ENCODE measurements around the gene COQ8B. TPM values are rescaled to one million over a fixed set of nuclear protein-coding genes. Genes with fewer than 3 reads are reported as not detected.

The COQ8B gene
- polyA plus RNA-seq, 3 donors = 30.3 to 32.6 (median 30.9) TPM

DNA sequence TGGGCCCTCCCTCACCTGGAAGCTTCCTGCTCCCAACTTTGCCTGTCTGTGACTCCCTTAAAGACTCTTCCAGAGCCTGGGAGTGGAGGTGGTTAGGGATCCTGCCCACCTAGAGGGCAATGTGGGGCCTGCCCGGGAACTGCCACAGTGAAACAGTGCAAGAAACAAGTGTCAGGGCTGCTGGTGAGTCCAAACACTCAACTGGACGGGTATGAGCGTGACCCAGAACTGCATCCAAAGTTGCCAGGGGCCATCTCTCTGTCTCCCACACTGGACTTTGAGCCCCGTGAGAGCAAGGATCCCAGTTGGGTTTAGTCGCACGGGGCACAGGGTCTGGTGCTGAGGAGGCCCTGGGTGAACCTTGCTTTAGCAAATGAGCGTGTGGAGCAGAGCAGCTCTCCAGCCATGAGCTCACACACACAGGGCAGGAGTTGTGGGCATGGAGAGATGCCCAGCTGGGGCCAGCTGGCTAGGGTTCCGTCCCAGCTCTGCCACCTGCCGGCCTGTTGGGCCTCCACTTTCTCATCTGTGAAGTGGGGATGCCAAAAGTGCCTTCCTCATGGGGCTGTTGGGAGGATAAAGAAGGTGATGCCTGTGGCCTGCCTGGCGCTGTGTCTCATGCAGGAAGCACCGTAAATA lies 23.4 kb downstream of the COQ8B start:
- DNase-seq (ENCODE audit: low read depth in 3 of 3, low spot score in 2 of 3) = no peak

DNA sequence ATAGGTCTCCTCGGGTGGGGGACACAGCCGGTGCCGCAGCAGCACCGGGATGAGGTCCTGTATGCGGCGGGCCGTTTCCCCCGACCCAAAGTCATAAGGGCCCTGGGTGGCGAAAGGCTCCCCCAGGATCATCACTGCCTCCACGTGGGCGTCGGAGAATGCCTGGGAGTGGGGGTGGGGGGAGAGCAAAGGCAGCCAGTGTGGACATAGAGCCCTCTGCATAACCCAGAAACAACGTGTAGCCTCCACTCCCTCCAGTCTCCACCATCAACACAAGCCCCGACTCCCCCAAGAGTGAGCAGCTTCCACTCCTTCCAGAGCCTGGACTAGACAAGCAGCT lies 24.5 kb downstream of the COQ8B start:
- no peak for DNase-seq (ENCODE audit: low read depth in 3 of 3, low spot score in 2 of 3)

DNA sequence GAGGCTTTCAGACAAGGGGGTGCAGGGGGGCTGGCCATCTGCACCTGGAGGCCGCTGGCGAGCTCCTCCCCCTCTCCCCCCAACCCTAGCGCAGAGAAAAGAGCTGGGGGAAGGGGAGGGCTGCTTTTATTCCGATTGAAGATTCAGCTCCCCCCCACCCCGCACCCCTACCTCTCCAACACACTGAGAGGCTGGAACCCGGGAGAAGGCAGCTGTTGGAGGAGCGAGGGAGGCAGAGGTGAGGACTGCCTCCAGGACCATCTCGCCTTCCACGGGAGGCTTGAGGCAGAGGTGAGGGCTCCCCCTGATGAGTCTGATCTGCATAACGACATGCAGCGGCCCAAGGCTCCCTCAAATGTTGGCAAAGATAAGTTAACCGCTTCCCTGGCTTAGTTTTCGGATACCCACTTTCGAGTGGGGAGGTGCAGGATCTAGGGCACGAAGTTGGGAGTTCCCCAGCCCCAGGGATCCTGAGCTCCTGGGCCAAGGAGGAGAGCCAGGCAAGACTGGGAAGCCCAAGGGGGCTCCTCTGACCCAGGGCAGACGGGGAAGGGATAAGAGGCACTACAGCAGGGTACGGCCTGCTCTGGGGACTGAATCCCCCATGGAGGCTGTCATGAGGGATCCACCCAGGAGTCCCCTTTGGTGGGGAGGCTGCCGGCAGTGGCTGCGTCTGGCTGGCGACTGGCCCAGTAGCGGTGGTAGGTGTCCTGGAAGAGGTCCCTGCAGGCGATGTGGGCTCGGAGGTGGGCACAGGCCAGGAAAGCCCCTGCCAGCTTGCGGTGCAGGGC lies 25.1 kb downstream of the COQ8B start:
- no peak for DNase-seq (ENCODE audit: low read depth in 3 of 3, low spot score in 2 of 3)

DNA sequence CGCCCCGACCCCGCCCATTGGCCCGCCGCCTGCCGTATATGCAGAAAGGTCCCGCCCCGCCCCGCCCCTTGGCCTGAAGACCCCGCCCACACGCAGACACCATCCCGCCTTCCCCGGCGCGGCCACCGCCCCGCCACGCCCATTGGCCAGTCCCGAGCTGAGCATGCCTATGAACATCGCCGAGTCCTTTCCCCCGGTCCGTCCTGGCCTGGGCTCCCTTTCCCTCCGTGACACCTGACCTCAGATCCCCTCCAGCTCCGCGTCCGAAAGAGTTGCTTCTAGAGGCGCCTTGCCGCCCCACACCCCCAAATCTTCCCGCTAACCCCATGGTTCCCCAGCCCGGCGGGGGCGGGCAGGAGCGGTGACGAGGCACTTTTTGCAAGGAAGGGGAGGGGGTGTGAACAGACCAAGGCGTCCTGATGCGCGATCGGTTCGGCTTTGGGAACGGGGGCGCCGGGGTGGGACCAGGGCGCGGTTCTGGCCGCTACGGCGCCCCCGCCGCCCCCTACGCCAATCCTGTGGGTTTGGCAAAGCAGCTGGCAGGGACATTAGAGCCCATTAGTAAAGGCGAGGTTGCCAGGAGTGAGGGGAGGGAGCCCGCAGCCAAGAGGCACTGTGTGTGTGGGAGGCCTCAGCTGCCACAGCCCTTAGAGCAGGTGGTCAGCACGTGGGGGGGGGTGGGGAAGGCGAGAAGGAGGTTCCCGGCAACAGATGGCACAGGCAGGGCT lies 25.8 kb downstream of the COQ8B start:
- DNase-seq (ENCODE audit: low read depth in 3 of 3, low spot score in 2 of 3) = peak; percentile 43 to 73 (median 73)

DNA sequence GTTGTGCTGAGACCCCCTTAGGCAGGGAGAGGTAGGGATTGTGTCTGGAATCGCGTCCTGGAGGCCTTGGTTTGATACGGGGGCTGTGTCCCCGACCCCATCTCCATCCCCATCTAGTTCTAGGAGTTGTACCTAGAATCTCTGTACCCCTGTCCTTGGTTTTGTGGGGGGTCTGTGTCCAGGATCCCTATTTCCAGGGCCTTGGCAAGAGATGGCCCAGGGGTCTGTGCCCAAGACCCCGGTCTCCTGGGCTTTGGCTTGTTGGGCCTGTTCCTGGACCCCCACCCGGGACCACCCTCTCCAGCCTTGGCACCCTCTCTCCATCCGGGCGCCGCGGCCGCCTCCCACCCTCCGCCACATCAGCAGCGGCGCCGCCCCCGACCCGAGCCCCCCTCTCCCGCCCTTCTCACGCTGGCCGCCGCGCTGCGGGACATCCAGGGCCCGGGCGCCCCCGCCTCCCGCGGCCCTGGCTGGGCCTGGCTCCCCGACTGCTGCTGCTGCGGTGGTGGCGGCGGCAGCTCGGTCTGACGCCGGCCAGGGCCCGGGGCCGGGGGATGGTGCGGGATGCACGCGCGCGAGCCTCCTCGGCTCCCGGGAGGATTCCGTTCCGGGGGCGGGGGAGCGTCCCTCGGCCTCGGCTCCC lies 26.5 kb downstream of the COQ8B start, which contains the start of gene NUMBL:
Gene NUMBL (minus strand): TSS at position 602 of the 643 bp plus-strand sequence. CDS start 168 bp downstream, at position 434.
- no peak for DNase-seq (ENCODE audit: low read depth in 3 of 3, low spot score in 2 of 3)

DNA sequence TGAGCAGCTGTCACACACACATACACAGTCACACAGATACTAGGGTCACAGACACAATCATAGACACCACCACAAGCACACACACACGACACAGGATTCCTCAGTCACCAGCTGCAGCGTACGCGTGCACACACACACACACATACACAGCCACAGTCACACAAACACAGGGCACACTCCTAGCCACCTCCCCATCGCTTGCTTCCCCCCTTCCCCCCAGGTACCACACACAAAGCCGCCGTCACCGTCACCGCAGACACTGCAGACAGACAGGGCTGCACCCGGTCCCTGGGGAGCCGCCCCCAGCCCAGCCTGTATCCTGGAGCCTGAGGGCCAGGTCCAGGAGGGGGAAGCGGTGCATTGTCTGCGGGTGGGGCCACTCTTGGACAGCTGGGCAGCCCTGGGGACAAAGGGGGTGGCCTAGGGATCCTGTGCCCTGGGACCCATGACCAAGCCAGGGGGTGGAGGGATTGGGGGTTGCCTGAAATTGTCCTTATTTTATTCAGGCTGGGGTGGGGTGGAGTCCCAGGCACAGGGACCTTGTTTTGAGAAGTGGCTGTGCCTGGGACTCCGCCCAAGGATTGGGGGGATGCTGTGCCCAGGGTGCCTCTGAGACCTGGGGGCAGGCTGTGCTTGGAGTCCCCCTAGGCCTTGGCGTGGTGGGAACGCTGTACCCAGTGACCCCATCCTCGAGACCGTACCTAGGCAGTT lies 27.2 kb downstream of the COQ8B start:
- no peak for DNase-seq (ENCODE audit: low read depth in 3 of 3, low spot score in 2 of 3)

DNA sequence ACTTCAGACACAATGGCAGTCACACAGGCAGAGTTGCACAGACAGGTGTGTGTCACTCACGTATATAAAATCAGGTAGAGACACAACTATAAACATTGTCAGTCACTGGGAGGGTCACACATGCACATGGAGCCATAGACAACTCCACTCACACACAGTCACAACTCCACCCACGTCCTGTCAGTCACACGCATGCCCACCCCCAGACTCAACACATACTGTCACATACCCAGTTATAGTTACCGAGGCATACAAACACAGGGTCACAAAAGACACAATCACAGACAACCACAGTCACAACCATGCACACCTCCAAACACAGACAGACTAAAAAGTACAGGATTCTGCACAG lies 27.7 kb downstream of the COQ8B start:
- DNase-seq (ENCODE audit: low read depth in 3 of 3, low spot score in 2 of 3) = no peak

DNA sequence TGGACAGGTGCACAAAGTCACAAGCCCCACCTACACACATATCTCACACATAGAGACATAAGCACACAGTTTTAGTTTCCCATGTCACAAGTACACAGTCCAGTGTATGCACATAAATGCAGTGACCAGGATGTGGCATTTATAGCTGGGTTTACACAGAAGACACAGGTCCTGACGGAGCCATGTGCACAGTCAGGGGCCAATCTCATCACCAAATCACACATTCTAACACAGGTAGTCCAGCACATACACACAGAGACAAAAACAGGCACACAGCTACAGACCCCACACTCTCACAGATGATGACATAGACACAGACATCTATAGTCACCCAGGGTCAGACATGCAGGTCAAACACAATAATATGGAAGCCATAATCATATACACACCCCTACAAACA lies 28.4 kb downstream of the COQ8B start:
- no peak for DNase-seq (ENCODE audit: low read depth in 3 of 3, low spot score in 2 of 3)

DNA sequence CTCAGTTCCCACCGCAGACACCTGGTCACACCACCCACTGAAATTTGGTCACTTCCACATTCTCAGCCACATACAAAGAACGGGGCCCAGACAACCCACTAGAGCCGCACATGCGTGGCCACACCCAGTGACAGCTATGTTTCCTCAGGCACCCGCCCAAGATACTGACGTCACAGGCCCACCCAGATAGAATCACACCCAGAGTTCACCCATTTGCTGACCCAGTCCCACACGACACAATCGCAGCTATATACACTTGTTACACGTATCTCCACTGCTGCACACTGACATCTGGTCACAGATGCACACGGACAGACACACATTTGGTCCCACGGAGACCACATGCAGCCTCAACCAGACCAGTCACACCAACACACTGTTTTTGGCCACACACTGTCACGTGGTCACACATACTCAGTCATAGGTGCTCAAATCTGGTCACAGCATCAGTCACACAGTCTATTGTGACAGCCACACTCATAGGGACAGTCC lies 29.1 kb downstream of the COQ8B start:
- no peak for DNase-seq (ENCODE audit: low read depth in 3 of 3, low spot score in 2 of 3)

DNA sequence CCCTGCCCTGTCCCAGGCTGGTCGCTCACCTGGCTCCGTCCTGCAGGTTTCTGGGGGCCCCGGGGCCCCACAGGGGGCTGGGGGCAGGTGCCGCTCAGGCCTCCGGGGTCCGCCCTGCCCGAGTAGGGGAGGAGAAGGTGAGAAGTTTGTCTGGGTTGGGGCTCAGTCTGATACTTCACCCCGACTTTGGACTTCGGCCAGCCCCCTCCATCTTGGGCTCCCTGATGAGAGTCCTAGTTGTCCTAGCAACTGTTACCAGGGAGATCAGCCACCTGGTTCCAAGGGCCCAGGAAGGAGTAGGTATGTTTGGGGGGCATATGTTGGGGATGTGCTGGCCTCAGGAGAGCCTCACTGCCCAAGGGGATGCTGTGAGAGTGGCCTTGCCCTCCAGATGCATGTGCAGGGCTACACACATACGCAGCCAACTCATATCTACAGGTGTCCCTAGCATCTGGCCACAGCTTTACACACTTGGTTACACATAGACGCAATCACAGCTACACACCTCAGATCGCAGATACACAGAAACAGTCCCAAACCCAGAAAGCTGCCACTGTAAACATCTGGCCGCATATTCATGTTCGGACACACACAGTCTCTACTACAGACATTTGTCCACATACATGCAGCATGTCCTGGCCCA lies 29.7 kb downstream of the COQ8B start:
- no peak for DNase-seq (ENCODE audit: low read depth in 3 of 3, low spot score in 2 of 3)

DNA sequence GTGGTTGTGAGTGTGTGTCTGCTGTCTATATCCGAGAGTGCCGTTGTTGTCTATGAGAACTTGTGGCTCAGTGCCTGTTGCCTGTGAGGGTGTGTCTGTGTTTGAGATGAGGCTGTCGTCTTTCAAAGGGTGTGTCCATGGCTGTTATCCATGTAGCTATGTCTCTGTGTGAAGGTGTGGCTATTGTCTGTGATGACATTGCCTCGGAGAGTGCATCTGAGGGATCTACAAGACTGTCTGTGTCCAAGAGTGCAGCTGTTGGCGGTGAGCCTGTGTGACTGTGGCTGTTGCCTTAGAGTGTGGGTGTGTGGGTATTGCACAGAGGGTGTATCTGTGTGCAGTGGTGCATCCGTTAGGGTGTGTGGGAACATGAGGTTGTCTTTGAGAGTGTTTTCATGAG lies 31.1 kb downstream of the COQ8B start:
- DNase-seq (ENCODE audit: low read depth in 3 of 3, low spot score in 2 of 3) = no peak

DNA sequence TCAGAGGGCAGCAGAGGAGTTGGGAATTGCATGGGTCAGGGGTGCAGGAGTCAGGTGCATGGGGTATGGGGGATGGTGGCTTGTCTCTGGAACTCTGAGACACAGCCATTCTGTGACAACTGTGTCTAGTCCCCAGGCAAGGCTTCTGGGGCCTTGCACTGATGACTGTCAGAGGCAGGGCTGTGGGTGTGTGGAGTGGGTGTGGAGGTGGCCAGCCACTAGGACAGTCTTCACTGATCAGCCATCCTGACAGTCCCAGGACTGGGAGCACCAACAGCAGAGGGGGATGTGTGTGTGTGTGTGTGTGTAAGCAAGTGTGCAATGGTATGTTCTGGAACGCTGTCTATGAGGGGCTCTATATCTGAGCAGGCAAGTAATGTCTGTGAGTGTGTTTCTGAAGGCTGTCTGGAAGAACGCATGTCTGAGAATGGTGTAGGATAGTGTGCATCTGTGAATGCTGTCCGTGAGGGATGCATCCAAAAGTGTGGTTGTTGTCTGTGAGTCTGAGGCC lies 31.6 kb downstream of the COQ8B start:
- no peak for DNase-seq (ENCODE audit: low read depth in 3 of 3, low spot score in 2 of 3)

DNA sequence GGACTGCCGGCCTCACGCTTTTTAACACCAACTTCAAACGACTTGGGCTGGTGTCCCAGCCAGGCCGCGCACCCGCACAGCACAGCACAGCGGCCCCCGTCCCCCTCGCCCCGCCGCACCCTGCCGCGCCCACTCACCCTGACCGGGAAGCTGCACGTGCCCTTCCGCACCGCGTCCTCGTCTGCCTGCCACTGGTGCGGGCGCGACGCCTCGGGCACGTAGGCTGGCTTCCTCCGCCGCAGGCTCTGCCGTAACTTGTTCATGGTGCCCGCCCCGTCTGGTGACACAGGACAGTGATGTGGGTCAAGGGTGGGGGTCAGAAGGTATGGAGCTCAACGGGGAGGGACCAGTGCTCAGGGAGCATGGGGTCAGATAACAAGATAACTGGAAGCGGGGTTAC lies 32.4 kb downstream of the COQ8B start:
- no peak for DNase-seq (ENCODE audit: low read depth in 3 of 3, low spot score in 2 of 3)

DNA sequence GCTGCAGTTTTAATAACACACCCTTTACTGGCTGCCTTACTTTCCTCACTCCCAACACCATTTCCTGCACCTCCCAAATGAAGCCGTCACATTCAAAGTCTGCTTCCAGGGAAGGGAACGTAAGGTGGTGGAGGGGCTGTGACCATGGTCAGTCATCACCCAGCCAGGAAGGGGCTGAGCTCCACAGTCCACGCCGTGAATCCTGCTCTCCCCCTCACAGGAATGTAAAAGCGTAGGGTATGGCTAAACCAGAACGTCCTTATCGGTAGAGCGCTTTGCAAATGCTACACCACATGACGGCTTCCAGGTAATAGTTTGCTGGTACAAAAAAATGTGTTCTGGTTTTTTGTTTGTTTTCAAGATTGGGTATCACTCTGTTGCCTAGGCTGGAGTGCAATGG lies 33.2 kb downstream of the COQ8B start:
- DNase-seq (ENCODE audit: low read depth in 3 of 3, low spot score in 2 of 3) = no peak

DNA sequence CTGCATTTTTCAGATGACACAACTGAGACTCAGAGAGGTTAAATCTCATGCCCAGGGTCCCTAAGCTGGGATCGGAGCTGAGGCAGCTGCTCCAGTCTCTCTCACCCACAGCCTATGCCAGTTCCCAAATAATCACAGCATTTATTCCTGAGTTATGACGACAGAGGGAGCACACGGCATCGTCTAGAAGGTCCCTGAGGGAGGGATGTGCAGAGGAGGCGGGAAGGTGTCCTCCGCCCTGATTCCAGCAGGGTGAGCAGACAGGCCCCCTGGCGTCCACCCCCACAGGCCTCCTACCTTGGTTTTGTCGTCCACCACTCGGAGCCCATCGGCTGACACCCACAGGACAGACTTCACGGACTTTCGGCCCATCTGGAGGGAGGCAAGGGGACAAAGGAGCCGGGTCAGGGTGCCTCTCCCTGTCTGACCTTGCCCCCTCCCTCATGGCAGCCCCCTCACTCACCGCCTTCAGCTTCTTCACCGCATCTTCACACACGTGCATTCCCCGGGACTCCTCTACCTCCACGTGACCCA lies 34.2 kb downstream of the COQ8B start:
- no peak for DNase-seq (ENCODE audit: low read depth in 3 of 3, low spot score in 2 of 3)

DNA sequence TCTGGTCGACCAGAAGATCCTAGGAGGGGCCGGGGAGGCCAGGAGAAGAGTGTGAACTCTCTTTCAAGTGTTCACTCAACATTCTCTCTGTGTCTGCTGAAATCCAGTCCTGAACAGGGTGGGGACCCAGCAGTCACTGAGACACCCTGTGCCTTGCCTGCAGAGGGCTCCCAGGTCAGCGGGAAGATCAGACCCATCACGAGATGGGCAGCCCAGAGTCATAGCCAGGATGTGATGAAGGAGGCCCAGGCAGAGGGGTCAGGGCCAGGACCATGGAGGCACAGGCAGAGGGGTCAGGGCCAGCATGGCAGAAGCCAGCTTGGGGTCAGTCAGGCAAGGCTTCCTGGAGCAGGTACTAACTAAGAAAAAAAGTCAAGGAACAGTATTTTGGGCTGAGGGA lies 35.6 kb downstream of the COQ8B start:
- no peak for DNase-seq (ENCODE audit: low read depth in 3 of 3, low spot score in 2 of 3)

DNA sequence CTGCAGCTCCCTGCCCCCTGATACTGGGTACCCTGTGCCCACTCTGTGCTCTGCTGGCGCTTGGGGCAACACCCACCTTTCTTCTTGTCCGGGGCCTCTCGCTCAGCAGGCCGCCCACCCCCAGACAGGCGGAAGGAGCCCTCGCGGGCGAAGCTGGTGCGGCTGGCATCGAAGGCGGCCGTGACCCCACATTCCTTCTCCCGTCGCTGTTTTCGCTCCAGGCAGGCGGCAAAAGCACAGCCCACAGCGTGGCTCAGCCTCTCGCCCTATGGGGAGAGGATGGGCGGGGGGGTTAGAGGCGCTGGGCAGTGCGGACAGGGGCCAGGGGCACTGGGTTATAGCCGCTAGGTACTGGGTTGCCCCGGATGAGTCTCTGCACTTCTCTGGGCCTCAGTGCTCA lies 39.5 kb downstream of the COQ8B start:
- DNase-seq (ENCODE audit: low read depth in 3 of 3, low spot score in 2 of 3) = no peak

DNA sequence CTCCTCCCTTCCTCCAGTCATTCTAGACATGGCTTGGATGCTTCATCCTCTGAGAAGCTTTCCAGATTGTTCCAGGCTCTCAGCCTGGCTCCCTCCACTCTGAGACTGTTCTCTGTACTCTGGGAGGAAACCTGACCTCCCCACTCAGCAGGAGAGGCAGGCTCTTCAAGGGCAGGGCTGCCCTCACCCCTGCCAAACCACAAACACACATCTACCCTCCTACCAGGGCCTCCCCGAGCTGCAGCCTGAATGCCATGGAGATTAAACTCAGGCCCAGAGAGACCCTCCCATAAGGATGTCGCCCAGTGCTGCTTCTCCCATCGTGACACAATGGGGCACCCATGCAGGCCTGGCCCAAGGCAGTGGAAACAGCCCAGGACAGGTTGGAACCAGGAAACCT lies 42.4 kb downstream of the COQ8B start:
- DNase-seq (ENCODE audit: low read depth in 3 of 3, low spot score in 2 of 3) = no peak

DNA sequence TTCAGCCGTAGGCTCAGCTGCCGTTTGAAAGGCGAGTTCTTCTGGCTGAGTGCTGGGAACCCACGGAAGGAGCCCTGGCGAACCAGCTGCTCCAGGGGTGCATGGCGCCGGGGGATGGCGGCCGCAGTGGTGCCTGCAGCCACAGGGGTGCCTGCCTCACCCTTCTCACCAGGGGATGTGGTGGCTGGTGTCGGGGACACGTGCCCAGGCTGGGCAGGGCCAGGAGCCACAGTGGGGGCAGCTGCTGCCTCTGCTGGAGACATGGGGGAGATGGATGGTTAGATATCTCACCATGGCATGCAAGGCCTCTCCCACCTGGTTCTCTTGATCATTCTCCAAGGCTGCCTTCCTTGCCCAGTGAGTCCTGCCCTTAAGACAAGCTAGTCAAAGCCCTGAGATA lies 43.3 kb downstream of the COQ8B start:
- DNase-seq (ENCODE audit: low read depth in 3 of 3, low spot score in 2 of 3) = no peak
